ENCODE measurements around the gene FYCO1.

DNA sequence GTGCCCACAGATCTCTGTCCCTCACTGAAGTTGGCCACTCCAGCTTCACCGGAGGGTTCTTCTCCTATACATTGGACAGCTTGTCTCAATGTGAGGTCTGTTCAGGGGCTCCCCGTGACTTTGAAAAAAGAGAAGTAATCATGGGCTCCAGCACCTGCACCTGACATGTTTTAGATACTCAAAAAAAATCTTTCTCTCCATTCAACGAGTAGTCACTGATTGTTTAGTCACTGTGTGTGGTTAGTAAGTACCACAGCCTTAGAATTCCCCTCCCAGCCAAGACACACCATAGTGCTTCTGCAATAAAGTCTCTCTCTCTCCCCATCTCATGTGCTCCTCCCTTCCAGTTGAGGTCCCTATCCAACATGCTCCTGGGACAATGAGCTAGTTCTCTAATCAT lies 90.7 kb downstream of the FYCO1 start:
- TF ChIP-seq POLR2A (IDR thresholded peaks at IDR 0.05) = no peak
- TF ChIP-seq, protein P1, sequence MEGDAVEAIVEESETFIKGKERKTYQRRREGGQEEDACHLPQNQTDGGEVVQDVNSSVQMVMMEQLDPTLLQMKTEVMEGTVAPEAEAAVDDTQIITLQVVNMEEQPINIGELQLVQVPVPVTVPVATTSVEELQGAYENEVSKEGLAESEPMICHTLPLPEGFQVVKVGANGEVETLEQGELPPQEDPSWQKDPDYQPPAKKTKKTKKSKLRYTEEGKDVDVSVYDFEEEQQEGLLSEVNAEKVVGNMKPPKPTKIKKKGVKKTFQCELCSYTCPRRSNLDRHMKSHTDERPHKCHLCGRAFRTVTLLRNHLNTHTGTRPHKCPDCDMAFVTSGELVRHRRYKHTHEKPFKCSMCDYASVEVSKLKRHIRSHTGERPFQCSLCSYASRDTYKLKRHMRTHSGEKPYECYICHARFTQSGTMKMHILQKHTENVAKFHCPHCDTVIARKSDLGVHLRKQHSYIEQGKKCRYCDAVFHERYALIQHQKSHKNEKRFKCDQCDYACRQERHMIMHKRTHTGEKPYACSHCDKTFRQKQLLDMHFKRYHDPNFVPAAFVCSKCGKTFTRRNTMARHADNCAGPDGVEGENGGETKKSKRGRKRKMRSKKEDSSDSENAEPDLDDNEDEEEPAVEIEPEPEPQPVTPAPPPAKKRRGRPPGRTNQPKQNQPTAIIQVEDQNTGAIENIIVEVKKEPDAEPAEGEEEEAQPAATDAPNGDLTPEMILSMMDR (IDR thresholded peaks at IDR 0.05) = no peak

Data from Peyer's patch (tissue), 4 donors.